HEK293 (cell line): Measurements from ENCODE around the gene CNN2.

ENCODE experiments used
- CTCF ChIP-seq: fragments of 450-650 bp; formaldehyde crosslinking; IDR thresholded peaks from 2 replicates; pipeline ENCODE4 v1.5.1; 2016; ENCODE audit warnings: missing biosample characterization, missing genetic modification characterization
- SETDB1 ChIP-seq: IDR thresholded peaks from one replicate; pipeline ENCODE4 v1.6.1; 2017; ENCODE audit warnings: mild to moderate bottlenecking, low read length, moderate library complexity, mixed read lengths; ENCODE audit not compliant: insufficient read length
- SP2 ChIP-seq: fragments of 450-650 bp; formaldehyde crosslinking; IDR thresholded peaks from 2 replicates; pipeline ENCODE4 v1.5.1; 2016; ENCODE audit warnings: missing biosample characterization, missing genetic modification characterization
- ZNF223 ChIP-seq: fragments of 450-650 bp; formaldehyde crosslinking; IDR thresholded peaks from 2 replicates; pipeline ENCODE4 v1.5.1; 2016; ENCODE audit warnings: missing biosample characterization, missing genetic modification characterization
- ZNF274 ChIP-seq, 2 experiments: fragments of 200-500 bp in 1 of 2; fragments of 450-650 bp in 1 of 2; sonication (Bioruptor generic) in 1 of 2; formaldehyde crosslinking in 1 of 2; IDR thresholded peaks; 2 replicates each; pipeline versions ENCODE4 v1.5.1 to v1.6.1; 2014 to 2016; ENCODE audit warnings: borderline replicate concordance in 1 of 2, inconsistent platforms in 1 of 2, low read length in 1 of 2, missing biosample characterization in 1 of 2, missing genetic modification characterization in 1 of 2

DNA sequence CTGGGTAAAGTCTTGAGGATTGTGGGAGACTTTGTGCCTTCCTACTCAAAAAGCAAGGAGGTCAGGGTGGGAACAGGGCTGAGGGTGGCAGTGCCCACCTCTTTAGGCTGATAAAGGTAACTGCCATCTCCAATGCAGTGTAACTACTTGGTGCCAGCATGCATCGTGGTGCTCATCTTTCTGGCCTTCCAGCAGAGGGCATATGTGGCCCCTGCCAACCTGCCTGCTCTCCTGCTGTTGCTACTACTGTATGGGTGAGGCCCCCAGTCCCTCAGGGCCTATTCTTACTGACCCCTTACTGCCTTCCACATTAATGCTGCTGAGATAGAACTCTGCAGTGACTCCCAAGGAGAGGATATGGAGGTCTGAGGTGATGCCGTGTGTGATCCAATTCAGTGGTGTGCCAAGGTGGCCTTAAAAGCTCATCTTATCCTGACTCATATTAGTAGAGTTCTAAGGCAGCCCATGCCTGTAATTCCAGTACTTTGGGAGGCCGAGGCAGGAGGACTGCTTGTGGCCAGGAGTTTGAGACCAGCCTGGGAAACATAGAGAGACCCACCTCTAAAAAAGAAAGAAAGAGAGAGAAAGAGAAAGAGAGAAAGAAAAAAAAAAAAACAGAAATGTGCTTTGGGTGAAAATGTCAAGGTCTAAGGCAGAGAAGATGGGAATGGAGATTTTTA is 30.9 kb downstream of the CNN2 start:
- TF ChIP-seq CTCF (tag by site-specific recombination), result no peak
- TF ChIP-seq SP2 (tag by site-specific recombination), result no peak
- TF ChIP-seq SETDB1, result peak; percentile 90
- TF ChIP-seq ZNF223 (tag by site-specific recombination), result no peak
- no peak for TF ChIP-seq ZNF274 (IDR thresholded peaks at IDR 0.05; ENCODE audit: low read length)
- TF ChIP-seq ZNF274 (tag by site-specific recombination; IDR thresholded peaks at IDR 0.05; ENCODE audit: borderline replicate concordance), result no peak
